GM19468 (cell line): Measurements from ENCODE around the gene DMRT2.

Experiments used
- ATAC-seq: cut with Tn5 transposase; IDR thresholded peaks from one replicate; pipeline ENCODE4 v1.9.1; 2021; ENCODE audit warnings: mild to moderate bottlenecking, moderate library complexity, moderate number of reproducible peaks; ENCODE audit not compliant: unreplicated experiment; ENCODE audit errors: extremely low read depth

Gene DMRT2

DNA sequence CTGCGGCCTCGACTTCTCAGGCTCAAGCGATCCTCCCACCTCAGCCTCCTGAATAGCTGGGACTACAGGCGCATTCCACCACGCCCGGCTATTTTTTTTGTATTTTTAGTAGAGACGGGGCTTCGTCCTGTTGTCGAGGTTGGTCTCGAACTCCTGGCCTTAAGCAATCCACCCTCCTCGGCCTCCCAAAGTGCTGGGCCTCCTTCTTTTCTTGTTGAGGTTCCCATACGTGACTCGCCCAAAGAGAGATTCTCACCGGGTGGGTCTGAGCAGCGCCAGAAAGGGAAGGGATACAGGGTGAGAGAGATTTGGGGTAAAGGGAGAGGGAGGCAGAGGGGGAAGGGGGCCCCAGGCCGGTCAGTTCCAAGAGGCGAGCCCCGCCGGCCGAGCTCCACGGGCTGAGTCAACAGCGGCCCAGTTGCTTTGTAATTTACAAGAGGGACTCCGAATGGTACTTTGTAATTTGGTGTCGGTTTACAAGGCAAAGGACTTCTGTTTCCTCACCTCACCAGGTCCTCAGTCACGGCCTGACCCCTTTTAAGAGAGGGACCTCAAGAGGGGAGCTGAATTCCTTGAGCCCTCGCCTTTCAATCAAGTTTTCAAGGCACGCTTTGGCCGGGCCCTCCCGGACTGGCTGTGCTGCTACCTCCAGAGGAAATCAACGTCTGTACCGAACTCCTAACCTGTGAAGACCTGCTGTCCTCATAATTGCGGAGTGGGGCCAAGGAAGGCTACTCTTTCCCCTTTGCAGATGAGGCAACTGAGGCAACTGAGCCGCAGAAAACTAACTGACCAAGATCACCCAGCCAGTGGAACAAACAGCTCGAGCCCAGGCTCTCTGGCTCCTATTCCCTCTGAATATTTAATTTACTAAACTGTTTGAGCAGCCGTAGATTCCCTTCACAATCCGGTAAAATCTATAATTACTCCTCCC is 3.3 kb upstream of the DMRT2 start:
- ATAC-seq = no peak

DNA sequence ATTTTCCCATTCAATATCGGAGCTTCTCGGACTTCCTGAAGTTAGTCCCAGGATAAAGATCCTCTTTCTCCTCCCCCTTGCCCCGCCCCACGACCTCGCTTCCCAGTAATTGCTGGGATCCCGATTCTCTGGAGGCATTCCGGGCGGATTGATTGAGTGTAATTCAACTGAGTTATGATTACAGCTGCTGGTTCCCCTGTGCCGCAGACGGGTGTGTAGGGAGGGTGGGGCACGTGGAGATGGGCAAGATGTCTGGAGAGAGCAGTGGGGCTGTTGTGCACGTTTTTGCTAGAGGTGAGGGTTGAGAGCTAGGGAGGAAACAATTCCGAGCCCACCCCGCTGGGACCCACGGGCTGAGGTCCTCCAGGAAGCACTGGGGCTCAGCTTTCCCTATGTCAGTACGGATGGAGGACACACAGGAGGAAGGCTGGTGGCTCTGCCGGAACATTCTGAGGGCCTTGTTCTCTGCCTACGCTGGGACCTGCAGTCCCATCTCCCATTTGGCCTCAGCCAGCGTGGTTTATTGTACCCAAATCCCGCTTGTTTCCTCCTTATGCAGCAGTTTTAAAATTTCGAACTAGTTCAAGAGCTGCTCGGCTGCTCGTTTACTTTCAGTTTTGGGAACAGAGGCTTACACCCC is 2.4 kb upstream of the DMRT2 start:
- ATAC-seq = no peak

DNA sequence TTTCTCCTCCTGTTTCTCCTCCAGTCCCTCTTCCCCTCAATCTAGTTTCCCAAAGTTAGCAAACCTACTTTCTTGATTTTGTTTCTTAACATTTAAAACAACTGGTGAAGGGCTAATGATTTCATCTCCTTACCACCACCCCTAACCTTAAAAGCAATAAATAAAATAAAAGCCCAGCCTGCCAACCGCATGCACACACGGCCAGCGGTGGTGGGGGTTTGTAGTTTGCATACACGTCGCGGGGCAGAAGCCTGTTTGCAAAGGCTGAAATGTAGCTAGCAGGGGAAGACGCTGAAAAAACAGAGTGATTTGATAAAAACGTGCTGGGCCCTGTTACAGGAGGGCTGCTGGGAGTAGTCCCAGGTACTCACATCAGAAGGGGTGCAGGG is 1.9 kb upstream of the DMRT2 start:
- ATAC-seq = no peak

DNA sequence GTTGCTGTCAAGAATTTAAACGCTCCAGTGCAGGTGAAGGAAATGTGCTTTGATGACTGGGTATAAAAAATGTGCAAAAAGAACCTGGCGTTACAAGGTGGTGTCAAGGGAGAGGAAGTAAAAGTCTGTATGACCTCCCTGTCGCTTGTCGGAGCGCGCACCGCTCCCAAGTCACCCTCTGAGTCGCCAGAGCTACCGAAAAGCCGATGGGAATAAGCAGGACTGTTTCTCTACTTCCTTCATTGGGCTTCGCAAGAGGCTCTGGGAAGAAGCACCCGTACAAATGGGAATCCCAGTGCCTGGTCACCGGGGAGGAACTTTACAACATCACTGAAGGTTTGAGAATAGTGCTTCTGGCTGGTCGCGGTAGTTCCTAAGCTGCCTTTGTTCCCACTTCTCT is 1.3 kb upstream of the DMRT2 start:
- no peak for ATAC-seq

DNA sequence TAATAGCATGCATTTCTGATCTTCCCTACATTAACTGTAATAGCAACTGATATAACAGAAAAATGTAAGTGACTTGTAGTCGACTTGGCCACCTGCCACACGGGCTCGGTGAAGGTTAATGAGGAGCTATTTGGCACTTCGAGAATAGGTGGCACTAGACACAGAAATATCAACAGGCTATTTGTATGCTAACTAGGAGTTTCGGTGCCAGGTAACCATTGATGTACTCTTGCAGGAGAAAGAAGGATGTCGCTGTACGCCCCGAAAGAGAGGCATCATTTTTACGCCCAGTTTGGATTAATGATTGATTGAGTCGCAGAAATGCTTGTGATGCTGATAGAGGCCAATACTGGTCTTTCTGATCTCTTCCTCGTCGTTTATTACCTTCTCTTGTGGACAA is 516 bp upstream of the DMRT2 start:
- ATAC-seq = no peak

DNA sequence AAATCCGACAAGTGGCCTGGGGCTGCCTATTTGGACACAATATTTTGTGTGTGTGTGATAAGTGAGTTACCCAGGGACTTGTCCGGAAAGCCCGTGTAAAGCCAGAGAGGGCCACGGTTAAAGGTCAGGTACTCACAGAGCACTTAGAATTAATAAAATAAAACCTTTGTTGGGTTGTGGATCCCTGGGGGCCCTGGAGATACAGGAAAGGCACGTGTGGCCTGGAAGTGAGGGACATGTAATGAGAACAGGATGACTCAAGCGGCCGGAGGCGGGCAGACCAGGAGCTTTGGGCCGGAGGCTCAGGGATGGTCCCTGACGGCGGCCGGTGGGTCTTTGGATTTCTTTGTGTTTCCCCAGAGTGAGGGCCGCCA is 1.0 kb downstream of the DMRT2 start:
- no peak for ATAC-seq

DNA sequence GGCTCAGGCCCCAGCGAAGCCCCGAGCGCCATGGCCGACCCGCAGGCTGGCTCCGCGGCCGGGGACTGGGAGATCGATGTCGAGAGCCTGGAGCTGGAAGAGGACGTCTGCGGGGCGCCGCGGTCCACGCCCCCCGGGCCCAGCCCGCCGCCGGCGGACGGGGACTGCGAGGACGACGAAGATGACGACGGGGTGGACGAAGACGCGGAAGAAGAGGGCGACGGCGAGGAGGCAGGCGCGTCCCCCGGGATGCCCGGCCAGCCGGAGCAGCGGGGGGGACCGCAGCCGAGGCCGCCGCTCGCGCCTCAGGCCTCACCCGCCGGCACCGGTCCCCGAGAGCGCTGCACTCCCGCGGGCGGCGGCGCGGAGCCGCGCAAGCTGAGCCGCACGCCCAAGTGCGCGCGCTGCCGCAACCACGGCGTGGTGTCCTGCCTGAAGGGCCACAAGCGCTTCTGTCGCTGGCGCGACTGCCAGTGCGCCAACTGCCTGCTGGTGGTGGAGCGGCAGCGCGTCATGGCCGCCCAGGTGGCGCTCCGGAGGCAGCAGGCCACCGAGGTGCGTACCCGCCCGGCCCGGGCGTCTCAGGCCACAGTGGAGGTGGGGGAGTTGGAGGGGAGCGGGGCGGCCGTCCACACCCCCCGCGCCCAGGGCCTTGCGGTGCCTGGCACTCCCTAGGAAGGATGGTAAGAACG is 1.6 kb downstream of the DMRT2 start:
- ATAC-seq = no peak

DNA sequence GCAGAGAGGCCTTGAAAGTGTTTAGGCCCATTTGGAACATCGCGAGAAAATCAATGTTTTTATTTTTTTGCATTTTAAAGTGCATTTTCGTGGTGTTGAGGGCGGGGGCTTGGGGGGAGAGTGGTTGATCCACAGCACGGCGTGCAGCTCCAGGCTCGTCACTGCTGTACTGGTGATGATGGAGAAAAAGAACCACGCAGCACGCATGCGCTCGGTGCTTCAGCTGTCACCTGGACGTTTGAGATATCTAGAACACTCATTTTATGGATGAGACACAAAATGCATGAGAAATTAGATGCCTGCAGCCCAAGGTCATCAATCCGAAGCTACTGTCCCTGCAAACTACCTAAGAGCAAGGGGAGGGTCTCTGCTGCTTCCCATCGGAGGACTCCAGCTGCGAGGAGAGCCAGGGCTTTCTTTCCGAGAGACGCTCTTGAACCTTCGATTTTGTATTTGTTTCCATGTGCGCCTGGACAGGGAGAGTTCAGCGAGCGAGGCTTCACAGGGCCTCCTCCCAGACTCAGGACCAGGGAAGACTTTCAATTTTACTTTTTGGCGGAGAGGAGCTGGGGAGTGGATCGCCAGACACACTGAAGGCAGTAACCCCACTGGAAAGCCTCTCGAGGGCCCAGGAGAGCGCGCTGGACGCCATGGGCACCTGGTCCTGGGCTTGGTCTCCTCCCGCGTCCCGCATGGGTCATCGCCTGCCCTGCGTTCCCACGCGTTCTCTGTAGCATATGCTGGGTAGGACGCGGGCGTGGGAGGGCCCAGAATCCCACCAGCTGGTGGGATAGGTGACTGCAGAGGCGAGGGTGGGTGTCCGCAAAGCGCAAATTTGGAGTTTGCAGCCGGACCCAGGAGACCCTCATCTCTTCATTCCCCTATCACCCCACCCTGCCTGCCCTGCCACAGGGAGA is 2.5 kb downstream of the DMRT2 start:
- ATAC-seq = no peak

DNA sequence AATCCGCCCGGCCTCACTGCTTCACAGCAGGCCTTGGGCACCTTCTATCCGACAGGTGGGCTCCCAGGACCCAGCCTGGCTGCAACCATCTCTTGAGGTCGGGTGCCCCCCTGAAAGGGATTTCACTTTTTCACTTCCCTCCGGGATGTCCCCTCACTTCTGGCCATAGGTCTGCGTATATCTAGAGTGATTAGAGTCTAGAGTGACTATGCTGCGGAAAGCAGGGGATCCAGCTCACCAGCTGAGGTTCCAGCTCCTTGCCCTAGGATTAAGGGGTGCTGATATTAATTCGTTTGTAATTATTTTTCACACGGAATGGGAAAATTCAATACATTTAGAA is 3.1 kb downstream of the DMRT2 start:
- ATAC-seq = no peak

DNA sequence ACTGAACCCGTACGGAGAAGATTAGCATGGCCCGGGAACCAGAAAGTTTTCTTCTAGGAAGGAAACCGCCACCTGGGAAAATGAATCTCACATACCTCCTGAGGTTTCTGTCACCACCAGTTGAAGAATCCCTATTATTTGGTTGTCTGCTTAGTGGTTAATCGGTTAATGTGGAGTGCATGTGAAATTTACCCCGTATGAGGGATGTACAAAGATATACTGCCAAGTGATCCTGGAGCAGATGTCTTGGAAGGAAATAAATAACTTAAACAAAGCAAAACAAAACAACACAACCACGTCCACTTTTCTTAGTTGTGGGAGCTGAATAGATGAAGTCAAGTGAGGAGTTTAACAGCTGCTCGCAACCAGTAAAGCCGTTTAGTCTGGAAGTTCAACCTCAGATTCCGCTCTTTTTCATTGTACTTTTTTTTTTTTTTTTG is 3.8 kb downstream of the DMRT2 start:
- no peak for ATAC-seq

DNA sequence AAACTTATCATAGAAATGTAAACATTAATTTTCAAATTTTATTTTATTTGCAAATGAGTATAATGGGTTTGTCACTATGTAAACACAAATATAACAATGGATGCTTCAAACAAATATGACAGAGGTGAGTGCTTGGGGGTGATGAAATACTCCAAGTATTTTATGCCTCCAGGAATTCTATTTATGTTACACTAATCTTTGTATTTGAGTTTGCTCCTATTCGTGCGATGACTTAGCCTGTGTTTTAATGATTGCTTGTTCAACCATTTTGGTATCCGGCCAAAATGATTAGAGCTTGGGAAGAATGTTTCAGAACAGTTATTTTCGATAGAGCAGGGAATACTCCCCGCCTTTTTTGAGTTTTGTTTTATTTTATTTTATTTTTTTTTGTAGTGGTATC is 5.0 kb downstream of the DMRT2 start:
- no peak for ATAC-seq

DNA sequence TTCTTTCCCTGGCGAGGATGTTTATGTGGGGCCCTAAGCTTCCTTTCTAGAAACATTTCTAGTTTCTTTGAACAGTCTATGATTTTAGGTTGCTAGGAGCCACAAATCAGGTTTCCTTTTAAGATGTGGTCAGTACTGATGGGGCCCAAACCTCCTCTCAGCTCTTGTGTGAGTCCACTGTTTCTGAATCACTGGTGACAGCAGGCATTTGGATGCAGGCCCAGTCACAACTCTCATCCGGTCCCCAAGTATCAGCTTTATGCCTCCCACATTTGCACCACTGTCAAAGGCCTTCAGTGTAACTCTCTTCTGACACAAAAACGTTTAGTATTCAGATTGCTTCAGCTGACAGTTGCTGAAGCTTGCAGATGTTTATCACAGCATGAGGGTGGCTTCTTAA is 7.8 kb downstream of the DMRT2 start:
- no peak for ATAC-seq

DNA sequence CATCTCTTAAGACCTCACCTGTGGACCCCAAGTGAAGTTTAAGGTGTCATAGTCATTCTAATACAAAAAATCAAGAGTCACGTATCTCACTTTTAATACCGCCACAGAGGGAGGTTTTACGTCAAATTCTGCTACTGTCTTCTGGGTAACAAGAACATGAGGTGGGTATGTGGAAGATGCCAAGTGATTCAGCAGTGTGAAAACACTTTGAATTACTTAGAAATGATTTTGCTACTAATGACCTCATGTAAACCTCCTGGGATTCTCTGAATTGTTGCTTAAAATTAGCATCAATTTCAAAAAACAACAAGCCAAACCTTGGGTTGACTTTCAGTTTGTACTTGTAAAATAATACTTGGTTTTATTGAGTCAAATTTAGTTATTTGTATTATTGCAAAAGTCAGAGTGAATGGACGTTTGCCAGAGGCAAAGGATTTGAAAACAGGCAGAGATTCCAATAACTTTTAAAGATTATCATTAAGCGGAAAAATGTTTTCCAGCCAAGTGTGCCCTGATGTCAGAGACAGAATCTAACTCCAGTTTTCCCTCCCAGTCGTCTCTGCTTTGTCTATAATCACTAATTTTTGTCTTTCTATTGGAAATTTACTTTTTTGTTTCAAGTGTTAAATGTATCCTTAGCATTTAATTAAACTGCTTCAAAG is 8.8 kb downstream of the DMRT2 start:
- no peak for ATAC-seq

DNA sequence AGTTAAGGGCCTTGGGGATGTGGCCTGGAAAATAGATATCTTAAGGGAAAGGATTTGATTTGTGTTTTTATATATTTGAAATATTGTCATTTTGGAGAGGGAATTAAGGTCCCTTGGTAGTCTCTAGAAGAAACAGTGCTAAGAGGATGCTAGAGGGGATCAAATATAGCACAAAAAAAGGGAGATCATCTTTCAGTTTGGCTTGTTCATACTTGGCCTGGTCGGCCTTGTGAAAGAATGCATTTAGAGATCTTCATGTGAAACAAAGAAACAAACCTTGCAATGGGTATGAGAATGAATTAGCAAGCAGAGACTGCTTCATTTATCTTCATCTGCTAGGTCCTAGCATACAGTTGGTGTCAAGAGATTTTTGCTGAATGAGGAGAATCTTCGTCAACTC is 15.0 kb downstream of the DMRT2 start:
- no peak for ATAC-seq

DNA sequence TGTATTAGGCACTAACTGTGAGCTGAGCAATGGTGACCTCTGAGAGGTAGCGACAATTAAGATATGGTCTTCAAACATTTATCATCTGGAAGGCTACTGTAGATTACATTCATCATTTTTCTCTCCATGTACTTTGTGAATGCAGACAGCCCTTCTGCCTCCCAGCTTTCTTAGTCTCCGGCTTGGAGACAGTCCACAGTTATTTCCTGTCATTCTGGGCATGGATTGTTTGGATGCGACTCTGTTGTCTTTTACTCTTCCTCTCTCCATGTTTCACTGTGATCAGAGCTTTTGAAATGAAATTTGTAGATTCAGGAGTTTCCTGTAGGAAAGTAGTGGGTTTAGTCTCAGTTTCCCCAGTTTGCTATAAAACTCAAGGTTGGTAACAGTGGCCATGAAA is 20.5 kb downstream of the DMRT2 start:
- ATAC-seq = no peak

DNA sequence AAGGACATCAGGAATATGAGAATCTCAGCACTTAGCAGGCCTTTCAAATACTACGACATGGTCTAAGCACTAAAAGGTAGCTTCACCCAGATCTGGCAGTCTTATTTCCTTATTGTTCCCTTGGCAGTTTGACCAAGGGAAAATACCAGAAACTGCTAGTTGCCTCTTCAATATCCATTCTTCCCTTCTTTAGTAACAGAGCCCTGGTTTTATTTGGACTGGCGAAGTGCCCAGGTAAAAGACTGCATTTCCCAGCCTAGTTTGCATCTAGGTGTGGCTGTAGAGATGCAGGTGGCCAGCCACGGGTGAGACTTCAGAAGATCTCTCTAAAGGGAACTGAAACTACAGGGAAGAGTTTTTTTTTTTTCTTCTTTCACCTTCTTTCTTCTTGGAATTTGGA is 21.6 kb downstream of the DMRT2 start:
- no peak for ATAC-seq

DNA sequence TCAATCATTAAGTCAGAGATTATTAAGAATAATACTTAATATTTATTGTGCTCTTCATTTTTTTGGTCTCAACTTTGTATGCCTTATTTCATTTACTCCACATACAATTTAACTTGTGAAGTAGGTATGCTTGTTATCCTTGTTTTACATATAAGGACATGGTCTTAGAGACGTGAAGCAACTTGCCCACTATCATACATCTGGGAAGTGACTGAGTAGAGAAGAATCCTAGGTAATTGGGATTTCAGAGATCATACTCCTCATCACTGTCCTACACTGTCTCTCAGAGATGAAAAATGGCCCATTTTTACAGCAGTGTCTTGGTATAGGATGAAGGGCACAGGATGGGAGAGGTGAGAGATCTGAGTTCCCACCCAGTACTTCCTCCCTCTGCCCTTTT is 23.3 kb downstream of the DMRT2 start:
- ATAC-seq = no peak

DNA sequence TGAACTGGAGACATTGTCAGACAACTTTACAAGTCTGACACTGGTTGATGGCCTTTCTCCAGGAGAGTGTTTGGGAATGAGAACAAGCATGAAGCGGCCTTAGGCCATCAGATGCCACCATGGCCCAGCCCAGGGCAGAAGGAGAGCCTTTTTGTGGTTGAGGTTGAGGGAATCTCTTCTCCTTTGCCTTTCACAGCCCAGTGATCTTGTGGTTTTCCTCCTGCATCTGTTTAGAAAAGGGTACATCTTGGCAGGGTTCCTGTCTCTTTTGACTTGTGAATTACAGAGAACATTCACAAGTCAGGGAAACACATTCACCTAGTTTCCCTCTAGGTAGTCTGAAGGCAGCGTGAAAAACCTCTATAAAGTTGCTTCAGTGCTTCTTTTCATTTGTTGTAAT is 27.5 kb downstream of the DMRT2 start:
- no peak for ATAC-seq

DNA sequence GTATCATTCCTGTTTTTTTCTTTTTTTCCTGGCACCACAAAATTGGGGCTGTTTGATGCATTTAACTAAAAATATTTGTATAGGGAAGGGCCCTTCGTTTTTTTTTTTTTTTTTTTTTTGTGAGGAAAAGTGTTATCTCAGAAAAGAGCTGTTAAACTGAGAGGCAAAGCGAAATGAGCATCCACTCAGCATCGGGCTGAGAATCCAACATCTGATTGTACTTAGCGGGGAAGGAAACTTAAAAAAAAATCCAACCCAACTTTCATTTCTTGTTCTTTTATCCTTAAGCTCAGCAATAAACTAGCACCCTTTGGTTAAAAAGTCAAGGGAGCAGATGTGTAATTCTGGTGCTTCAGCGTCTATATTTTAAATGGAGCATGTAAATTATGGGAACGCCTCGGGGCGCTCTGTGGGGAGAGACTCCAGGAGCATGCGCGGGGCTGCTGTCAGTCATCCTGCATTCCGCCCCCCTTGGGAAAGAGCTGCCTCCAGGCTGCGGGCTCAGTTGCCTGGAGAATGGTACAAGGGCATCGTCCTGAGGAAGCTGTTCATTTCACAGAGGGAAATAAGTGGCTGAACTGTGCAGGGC is 33.3 kb downstream of the DMRT2 start:
- ATAC-seq = no peak
